C4-2B (cell line): ENCODE results near the gene PDCD10.

Experiments used
- CTCF ChIP-seq: fragments of 450-650 bp; conservative IDR thresholded peaks from 2 replicates; pipeline ENCODE4 v1.5.1; 2017; ENCODE audit warnings: mild to moderate bottlenecking
- ZFX ChIP-seq: fragments of 450-650 bp; IDR thresholded peaks from 2 replicates; pipeline ENCODE4 v1.6.1; 2017

DNA sequence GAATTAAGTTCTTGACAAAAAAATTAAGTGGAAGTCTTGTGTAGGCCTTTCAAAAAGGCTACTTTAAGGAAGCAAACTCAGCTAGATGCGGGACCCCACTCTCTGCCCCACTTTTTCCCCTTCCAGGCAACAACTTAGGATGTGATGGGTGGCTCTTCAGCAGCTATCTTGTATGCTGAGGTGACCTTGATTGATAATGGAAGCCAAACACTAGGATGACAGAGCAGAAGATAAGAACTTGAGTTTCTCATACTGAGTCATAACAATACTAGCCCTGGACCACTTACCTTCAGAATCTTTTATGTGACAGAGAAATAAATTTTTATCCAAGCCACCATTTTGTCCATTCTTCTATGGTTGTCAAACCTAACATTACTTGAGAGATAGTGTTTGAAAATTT, 16.1 kb downstream of the PDCD10 start:
- TF ChIP-seq CTCF (no peak), ZFX (no peak)
